Hypothalamus (tissue), 51 donors: ENCODE data around the gene TBC1D9B.
"Not testable (repeated sequence)": the region's sequence is repeated elsewhere in the genome, so short reads cannot be mapped to it uniquely, and the experiment has no call there.

Experiments
- DNase-seq, 51 donors: peaks; one replicate each; lab custom pipeline; 2025; lab: John Stamatoyannopoulos, UW

TBC1D9B gene

GRCh38 chr5:179840766-179841165, 66.9 kb downstream of the TBC1D9B start:
- no peak for DNase-seq

- no peak for DNase-seq
Measured at GRCh38 chr5:179840321-179840720, 67.4 kb downstream of the TBC1D9B start.

- no peak for DNase-seq
Measured at GRCh38 chr5:179839328-179840256, 68.1 kb downstream of the TBC1D9B start.

DNA sequence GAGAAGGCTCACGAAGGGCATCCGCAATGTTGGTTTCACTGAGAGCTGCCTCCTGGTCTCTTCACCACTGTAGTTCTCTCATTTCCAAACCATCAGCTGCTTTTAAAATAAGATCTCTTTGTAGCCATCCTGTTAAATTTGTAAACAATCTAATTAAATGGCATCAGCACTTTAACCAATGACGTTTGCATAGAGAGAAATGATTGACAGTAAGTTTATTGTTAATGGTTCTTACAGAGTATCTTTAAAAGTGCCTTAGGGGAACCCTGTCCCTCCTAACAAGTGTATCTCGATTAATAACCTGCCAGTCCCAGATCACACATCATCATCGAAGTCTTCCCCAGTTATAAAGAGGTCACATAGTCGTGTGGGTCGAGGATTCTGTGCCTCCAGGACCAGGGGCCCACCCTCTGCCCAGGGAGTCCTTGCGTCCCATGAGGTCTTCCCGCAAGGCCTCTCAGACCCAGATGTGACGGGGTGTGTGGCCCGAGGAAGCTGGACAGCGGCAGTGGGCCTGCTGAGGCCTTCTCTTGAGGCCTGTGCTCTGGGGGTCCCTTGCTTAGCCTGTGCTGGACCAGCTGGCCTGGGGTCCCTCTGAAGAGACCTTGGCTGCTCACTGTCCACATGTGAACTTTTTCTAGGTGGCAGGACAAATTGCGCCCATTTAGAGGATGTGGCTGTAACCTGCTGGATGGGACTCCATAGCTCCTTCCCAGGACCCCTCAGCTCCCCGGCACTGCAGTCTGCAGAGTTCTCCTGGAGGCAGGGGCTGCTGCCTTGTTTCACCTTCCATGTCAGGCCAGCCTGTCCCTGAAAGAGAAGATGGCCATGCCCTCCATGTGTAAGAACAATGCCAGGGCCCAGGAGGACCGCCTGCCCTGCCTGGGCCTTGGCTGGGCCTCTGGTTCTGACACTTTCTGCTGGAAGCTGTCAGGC, 70.4 kb downstream of the TBC1D9B start:
- no peak for DNase-seq

- no peak for DNase-seq
Measured at GRCh38 chr5:179836225-179837019, 71.3 kb downstream of the TBC1D9B start.

- DNase-seq, result not testable (repeated sequence)
Measured at GRCh38 chr5:179834871-179835270, 72.8 kb downstream of the TBC1D9B start.

DNA sequence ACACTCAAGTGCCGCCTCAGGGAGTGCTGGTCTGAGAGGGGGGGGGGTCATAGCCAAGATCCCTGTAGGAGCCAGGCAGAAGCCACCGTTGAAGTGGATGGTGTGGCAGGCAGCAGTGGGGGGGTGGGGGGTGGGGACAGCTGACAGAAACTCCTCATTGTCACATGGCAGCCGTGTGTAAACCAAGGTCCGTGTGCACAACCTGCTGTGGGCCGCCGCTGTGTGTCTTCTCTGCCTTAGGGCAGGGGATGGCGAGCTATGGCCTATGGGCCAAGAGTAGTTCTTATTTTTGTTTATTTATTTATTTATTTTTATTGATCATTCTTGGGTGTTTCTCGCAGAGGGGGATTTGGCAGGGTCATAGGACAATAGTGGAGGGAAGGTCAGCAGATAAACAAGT, 73.6 kb downstream of the TBC1D9B start:
- no peak for DNase-seq

DNA sequence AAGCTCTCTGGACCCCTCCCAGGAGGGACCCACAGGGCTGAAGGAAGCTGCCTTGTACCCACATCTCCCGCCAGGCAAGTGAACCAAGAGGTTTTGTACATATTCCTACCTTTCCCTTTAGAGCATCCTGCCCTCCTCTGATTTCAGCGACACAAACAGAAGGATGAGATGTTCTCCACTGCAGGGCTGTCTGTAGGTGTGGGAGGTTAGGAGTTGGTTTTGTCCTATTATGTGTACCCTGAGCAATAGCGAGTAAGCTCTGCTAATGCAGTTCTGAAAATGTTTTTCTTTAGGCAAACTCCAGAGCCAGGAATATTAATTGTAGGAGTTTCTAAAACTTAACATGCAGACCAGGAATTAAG, 74.0 kb downstream of the TBC1D9B start:
- no peak for DNase-seq

DNA sequence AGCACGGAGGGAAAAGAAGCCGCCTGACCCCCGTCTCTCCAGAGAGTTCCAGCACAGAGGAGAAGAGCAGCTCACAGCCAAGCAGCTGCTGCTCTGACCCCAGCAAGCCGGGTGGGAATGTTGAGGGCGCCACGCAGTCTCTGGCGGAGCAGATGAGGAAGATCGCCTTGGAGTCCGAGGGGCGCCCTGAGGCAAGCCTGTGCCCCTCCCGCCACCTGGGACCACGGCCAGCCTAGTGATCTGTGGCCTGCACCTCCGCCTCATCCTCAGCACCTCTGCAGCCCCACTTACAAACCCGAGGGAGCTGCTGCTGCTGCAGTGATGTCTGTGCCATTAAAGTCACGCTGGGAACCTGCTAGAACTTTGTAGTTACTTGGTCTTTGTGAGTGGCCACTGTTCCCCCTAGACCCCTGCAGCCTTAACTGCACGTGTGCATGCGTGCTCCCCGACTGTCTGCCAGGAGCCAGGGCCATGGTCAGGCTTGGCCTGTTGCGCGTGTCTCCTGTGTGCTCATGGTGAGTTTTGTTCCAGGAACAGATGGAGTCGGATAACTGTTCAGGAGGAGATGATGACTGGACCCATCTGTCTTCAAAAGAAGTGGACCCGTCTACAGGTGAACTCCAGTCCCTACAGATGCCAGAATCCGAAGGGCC, 74.5 kb downstream of the TBC1D9B start:
- DNase-seq, result no peak

DNA sequence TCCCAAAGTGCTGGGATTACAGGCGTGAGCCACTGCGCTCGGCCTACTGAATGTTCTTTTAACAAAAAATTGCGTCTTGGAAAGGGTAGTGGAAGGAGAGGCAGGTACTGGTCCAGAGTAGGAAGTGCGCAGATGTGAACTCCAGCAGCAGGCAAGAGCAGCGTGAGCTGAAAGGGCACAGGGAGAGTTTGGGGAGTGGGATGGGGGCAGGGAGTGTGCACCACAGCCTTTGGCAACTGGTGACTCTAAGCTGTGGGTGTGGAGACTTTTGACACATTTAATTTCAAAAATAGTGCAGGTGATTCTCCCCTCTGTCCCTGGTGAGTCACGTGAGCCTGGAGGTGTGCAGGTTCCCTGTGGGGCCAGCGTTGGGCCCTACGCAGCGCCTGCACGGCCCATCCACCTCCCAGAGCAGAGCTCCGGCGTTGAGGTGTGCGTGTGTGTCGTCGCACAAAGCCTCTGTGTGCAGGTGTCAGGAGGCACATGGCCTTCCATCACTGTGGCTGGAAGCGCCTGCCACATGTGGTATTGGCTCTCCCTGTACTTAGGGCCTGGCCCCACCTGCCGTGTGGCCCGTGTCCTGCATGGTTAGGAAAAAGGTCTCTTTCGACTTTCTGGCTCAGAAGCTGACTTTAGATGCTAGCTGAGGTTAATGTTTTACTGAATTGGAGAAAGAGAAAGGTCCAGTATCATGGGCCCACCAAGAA, 75.5 kb downstream of the TBC1D9B start:
- no peak for DNase-seq

- DNase-seq, result no peak
Measured at GRCh38 chr5:179830818-179831468, 76.8 kb downstream of the TBC1D9B start.

GRCh38 chr5:179829732-179830435, 77.8 kb downstream of the TBC1D9B start:
- DNase-seq, result no peak

- no peak for DNase-seq
Measured at GRCh38 chr5:179828756-179829421, 78.8 kb downstream of the TBC1D9B start.

DNA sequence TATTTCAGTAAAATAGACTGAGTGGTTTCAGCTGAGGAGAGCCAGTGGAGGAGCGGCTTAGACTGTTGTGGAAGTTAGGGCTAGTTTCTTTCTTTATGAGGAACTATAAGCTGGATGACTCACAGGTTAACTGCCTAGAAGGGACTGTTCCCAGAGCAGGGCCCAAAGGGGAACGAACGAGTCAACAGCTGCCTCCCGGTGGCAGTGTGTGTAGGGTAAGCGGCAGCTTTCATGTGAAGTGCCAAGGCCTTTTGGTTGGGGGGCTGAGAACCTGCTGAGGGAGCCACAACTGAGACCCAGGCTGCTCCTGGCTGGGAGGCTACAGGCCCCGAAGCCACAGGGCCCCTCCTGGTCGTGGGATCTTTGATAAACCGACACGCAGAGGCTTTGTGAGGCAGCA, 80.0 kb downstream of the TBC1D9B start:
- DNase-seq, result no peak

DNA sequence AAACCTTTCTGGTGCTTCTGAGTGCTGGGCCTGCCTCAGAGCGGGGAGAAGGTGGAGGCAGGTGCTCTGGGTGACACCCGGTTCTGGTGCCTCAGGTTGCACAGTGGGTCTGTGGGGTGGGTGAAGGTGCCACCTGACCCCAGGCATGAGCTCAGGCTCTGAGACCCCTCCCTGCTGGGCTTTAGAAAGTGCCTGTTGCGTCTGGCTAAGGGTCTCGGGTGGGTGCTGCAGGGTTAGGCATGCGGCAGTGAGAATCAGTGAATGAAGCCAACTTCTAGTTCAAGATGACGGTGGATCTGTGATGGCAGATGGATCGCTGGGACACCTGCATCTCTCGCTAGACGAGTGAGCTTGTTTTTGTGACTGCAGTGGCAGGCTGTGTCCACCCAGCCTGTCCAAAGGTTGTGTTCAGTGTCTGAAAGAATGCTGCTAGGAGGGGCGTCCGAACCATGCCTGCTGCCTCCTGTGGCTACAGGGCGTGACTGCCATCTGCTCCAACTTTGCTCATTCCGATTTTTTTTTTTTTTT, 82.0 kb downstream of the TBC1D9B start:
- DNase-seq, result no peak

DNA sequence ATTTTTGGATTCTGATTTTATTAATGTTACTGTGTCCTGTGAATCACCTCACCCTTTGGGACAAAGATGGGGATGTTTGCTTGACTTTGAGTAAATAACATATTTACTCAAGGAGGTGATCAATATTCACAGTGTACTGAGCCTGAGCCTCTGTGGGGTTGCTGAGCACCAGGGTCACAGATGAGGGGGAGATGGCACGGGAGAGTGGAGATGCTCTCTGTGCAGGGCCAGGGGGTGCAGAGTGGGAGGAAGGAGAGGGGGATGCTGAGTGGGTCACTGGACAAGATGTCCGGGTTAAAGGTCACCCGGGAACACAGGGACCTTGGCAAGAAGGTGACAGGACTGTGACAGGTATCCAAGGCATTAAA, 83.0 kb downstream of the TBC1D9B start:
- DNase-seq, result no peak

DNA sequence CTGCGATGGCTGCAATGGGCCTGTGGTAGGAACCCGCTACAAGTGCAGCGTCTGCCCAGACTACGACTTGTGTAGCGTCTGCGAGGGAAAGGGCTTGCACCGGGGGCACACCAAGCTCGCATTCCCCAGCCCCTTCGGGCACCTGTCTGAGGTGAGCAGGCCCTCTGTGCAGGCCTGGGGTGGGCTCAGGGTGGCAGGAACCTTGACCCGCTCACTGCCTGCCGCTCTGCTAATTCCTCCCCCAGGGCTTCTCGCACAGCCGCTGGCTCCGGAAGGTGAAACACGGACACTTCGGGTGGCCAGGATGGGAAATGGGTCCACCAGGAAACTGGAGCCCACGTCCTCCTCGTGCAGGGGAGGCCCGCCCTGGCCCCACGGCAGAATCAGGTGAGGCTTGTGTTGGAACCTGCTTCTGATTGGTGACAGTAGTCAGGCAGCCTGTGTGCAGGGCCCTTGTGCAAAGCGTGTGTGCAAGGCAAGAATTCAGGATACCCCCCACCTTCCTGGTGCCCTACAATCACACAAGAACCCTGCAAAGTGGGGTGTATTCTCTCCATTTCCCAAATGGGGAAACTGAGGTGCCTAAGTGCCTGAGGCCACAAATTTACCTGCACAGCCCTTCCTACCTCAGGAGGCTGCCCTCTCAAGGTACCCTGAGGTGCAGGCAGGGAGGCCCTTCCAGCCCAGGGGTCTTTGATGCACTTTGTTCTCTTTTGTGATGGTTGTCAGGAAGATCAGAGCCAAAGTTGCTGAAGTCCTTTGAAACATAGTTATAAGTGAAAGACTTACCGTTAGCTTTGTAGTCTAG, 83.6 kb downstream of the TBC1D9B start:
- DNase-seq, result no peak
